ENCODE data around the gene SMTN. TPM values are rescaled to one million over a fixed set of nuclear protein-coding genes. Genes with fewer than 3 reads are reported as not detected.

The SMTN gene
- total RNA-seq, 2 experiments from 2014 or later: 2.9 TPM

- TF ChIP-seq CTCF (IDR thresholded peaks at IDR 0.05): no peak
- no peaks in the 10 kb centered on the region for H3K9me3 Mint-ChIP-seq
- Histone ChIP-seq H3K27ac (ENCODE audit: low read depth in 1 of 2, low read length in 2 of 2) (no peak overlapping the region), H3K36me3 (ENCODE audit: insufficient read depth, low read length) (no peaks in the 10 kb centered on the region), H3K4me1 (ENCODE audit: insufficient read depth, low read length) (no peaks in the 10 kb centered on the region), H3K27me3 (ENCODE audit: control insufficient read depth in 1 of 2, insufficient read depth in 2 of 2, low read length in 2 of 2) (no peaks in the 10 kb centered on the region), H3K9me3 (ENCODE audit: control insufficient read depth in 1 of 2, insufficient read depth in 1 of 2, low read length in 2 of 2) (no peaks in the 10 kb centered on the region), H3K4me3 (ENCODE audit: low read length) (no peak overlapping the region)
- no peaks in the 10 kb centered on the region for H3K27me3 Mint-ChIP-seq
- no peaks in the 10 kb centered on the region for H3K4me1 Mint-ChIP-seq (ENCODE audit: low read depth)
- H3K27ac Mint-ChIP-seq: no peak overlapping the region
- H3K36me3 Mint-ChIP-seq (ENCODE audit: low read depth): no peaks in the 10 kb centered on the region
- CTCF ChIA-PET: interaction anchor here (0.6 kb wide), 1 partner anchor 32 kb away, joined by 4 read pairs; no protein-coding TSS in a partner anchor
- POLR2A ChIA-PET: no interaction called here
- intact Hi-C loops (cut with DNase I, micrococcal nuclease): no loop called here
- no peak overlapping the region for H3K4me3 Mint-ChIP-seq
- DNase-seq: no peak
- ATAC-seq (ENCODE audit: poor library complexity): no peak
Measured at GRCh38 chr22:31099841-31100761, 19.0 kb downstream of the SMTN start.

GRCh38 chr22:31100762-31101525, 19.8 kb downstream of the SMTN start:
- Histone ChIP-seq H3K36me3 (ENCODE audit: insufficient read depth, low read length) (no peaks in the 10 kb centered on the region), H3K27me3 (ENCODE audit: control insufficient read depth in 1 of 2, insufficient read depth in 2 of 2, low read length in 2 of 2) (no peaks in the 10 kb centered on the region), H3K4me1 (ENCODE audit: insufficient read depth, low read length) (peaks cover 7% of the 10 kb centered on the region), H3K9me3 (ENCODE audit: control insufficient read depth in 1 of 2, insufficient read depth in 1 of 2, low read length in 2 of 2) (no peaks in the 10 kb centered on the region), H3K27ac (ENCODE audit: low read depth in 1 of 2, low read length in 2 of 2) (no peak overlapping the region), H3K4me3 (ENCODE audit: low read length) (no peak overlapping the region)
- H3K9me3 Mint-ChIP-seq: no peaks in the 10 kb centered on the region
- H3K27ac Mint-ChIP-seq: no peak overlapping the region
- CTCF ChIA-PET: interaction anchor here (0.7 kb wide), 1 partner anchor 23 kb away, joined by 3 read pairs; no protein-coding TSS in a partner anchor
- intact Hi-C loops (cut with DNase I, micrococcal nuclease): no loop called here
- peaks cover 2% of the 10 kb centered on the region for H3K4me1 Mint-ChIP-seq (ENCODE audit: low read depth)
- ATAC-seq (ENCODE audit: poor library complexity) (no peak), DNase-seq (no peak)
- no peak overlapping the region for H3K4me3 Mint-ChIP-seq
- TF ChIP-seq CTCF (IDR thresholded peaks at IDR 0.05): no peak
- no peaks in the 10 kb centered on the region for H3K27me3 Mint-ChIP-seq
- POLR2A ChIA-PET: no interaction called here
- H3K36me3 Mint-ChIP-seq (ENCODE audit: low read depth): peaks cover 6% of the 10 kb centered on the region

GRCh38 chr22:31102441-31103081, 21.4 kb downstream of the SMTN start:
- no peak for ATAC-seq (ENCODE audit: poor library complexity)
- Mint-ChIP-seq H3K27me3 (no peaks in the 10 kb centered on the region), H3K9me3 (no peaks in the 10 kb centered on the region), H3K36me3 (ENCODE audit: low read depth) (peaks cover 12% of the 10 kb centered on the region), H3K27ac (peak overlapping the region; percentile 47), H3K4me1 (ENCODE audit: low read depth) (peaks cover 18% of the 10 kb centered on the region), H3K4me3 (no peak overlapping the region)
- no peaks in the 10 kb centered on the region for H3K9me3 ChIP-seq (ENCODE audit: control insufficient read depth in 1 of 2, insufficient read depth in 1 of 2, low read length in 2 of 2)
- no peak overlapping the region for H3K4me3 ChIP-seq (ENCODE audit: low read length)
- no peaks in the 10 kb centered on the region for H3K27me3 ChIP-seq (ENCODE audit: control insufficient read depth in 1 of 2, insufficient read depth in 2 of 2, low read length in 2 of 2)
- TF ChIP-seq CTCF (IDR thresholded peaks at IDR 0.05): no peak
- H3K4me1 ChIP-seq (ENCODE audit: insufficient read depth, low read length): peaks cover 21% of the 10 kb centered on the region
- no peak for DNase-seq
- H3K27ac ChIP-seq (ENCODE audit: low read depth in 1 of 2, low read length in 2 of 2): no peak overlapping the region
- ChIA-PET POLR2A (interaction anchor here (0.7 kb wide), 2 partner anchors 12 to 162 kb away, joined by 3 read pairs; no protein-coding TSS in a partner anchor), CTCF (interaction anchor here (1.7 kb wide), 1 partner anchor 17 kb away, joined by 4 read pairs; no protein-coding TSS in a partner anchor)
- intact Hi-C loops (cut with DNase I, micrococcal nuclease): no loop called here
- H3K36me3 ChIP-seq (ENCODE audit: insufficient read depth, low read length): no peaks in the 10 kb centered on the region
